ENCODE measurements around the gene MIB2.
"Not testable (repeated sequence)": the region's sequence is repeated elsewhere in the genome, so short reads cannot be mapped to it uniquely, and the experiment has no call there.

Gene MIB2

DNA sequence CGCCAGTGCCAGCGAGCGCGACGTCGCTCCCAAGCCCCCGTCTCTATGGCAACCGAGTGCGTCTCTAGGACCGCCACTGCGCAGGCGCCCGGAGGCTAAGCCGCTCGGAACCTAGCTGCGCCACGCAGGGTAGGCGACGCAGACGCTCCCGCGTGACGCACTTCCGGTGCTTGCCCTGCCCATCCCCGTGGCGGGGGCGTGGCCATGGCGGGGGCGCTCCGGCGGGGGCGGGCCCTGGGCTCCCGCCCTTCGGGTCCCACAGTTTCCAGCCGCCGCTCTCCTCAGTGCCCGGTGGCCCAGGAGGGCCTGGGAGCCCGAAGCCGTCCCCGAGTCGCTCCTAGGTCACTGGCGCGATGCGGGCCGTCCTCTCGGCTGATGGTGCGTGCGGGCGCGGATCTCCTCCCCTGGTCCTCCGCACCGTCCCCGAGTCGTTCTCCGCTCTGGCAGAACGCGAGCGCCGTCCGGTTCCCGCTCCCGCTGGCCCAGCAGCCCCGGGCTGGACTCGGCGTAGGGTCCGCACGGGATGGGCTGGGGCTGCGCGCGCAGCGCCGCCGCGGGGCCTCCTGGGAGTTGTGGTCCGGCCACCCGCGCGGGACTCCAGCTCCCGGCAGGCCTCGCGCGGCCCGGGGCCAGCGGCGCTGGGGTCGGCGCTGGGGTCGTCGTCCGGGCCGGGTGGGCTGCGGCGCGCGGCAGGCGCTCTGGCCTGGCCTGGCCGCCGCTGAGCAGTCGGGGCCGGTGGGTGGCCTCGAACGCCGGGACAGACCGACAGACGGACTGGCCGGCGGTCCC, at the start of gene MIB2:
TSS of gene MIB2 (plus strand) at position 245 of the 789 bp plus-strand sequence. CDS start 7,953 bp downstream, outside the sequence.
- peak; percentile 97 to 98 for DNase-seq

GRCh38 chr1:1567152-1567875, 48.0 kb upstream of the MIB2 start:
- no peak for DNase-seq

GRCh38 chr1:1567891-1568291, 47.4 kb upstream of the MIB2 start:
- no peak for DNase-seq

GRCh38 chr1:1569341-1569740, 46.0 kb upstream of the MIB2 start:
- no peak for DNase-seq

DNA sequence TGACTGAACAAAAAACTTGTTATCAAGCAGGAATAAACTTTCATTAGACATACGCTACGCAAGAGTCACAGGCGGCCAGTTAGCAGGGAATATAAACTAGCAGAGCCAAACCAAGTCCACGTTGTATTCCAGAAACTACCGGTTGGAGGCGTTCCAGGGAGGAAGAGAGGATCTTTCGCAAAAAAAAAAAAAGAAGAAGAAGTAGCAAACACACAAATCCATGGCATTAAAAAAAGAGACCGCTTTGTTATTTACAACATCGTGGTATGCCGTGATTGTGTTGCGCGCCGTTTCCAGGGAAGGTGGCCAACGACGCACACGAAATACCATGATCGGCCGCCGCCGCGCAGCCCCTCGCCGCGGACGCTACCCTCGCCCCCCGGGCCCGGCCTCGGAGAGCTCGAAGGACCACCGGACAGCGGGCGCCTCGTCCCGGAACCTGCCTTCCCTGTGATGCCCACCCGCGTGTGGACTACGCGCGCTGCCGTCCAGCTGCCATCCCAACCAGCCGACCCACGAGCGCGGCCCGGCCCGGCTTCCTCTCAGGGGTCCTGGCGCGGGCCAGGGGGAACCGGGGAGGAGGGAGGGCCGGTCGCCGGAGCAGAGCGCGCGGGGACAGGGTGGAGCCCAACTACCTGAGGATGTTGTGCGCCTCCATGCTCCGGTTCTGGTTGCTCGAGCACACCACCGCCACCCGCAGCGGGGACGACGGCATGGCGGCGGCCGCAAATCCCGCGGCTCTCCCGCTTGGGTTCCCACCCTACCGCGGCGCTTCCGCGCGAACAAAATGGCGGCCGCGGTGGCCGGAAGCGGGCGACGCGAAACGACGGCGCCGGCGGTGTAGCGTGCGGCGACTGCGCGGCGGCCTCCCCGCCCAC, 41.2 kb upstream of the MIB2 start:
- DNase-seq, result peak; percentile 64 to 88

DNA sequence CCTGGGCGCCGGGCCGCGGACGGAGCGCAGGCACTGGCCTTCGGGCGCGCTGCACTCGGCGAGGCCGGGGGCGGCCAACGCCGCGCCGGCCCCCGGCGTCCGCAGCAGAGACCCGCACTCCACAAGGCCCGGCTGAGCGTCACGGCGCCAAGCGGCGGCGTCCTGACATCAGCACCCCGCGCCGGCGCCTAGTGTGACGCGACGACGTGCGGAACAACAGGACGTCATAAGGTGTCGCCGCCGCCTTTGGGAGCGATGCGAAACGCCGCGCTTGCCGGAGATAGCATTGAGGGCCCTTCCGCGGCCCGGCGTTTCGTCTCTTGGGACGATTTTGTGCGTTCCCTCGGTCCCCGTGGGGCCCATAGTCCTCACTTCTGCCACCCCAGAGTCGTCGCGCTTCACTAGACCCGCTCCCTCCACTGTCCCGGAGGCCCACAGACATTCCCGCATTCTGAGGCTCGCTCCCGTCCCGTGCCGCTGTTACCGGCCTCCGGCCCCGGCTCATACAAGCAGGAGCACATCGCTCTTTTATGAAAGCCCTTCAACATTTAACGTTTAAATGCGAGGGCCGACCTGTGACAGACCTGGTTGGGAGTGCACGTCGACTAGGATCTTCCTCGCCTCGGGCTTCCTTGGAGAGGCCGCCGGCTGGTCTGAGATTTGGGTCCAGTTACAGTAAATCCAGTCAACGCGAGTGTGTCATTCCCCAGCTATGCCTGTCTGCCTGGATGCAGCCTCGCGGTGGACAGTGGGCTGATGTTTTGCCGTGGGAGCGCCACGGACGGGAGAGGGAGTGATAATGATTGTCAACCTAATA, 40.4 kb upstream of the MIB2 start, which contains the start of gene SSU72:
TSS of gene SSU72 (minus strand) at position 143 of the 817 bp plus-strand sequence. CDS start 306 bp downstream, outside the sequence.
- peak; percentile 77 to 92 for DNase-seq

DNA sequence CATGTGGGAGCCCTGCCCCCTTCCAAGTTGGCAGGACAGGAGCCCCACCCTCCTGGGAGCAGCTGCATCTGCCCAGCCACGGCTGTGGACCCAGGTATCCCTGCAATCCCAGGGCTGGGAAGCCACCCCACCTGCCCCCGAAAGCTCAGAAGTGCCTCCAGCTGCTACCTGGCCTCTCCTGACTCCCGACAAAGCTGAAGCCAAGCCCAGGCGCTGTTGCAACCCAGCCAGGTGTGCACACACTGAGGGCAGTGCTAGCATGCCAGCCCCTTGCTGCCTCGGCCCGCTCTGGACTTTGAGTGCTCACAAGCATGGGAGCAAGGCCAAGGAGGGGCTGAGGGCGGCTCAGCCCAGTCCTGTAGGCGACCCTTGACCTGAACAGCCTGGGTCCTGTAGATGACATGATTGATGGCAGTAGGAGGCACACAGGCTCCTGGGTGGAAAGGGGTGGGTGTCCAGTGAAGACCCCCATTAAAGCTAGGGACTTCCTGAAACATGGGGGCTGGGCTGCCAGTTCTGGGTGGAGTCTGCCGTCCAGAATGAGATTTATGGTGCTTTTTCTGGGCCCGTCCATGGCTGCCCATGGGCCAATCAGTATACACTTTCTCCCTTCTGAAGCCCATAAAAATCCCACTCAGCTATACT, 37.8 kb upstream of the MIB2 start:
- no peak for DNase-seq

GRCh38 chr1:1578371-1578940, 36.8 kb upstream of the MIB2 start:
- DNase-seq, result no peak

GRCh38 chr1:1582585-1583346, 32.5 kb upstream of the MIB2 start:
- no peak for DNase-seq

GRCh38 chr1:1583347-1584010, 31.8 kb upstream of the MIB2 start:
- no peak for DNase-seq

DNA sequence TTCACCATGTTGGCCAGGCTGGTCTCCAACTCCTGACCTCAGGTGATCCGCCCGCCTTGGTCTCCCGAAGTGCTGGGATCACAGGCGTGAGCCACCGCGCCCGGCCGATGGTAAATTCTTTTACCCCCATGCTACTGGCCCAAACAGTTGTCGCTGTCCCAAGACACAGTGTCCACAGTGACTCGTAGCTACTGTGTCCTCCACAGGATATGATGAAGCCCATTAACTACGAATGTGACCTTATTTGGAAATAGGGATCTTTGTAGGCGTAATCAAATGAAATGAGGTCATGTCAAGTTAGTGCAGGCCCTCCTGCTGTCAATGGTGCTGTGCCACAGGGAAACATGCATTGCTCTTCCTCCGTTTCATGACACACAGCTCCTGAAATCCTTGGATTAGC, 23.8 kb upstream of the MIB2 start:
- no peak for DNase-seq

GRCh38 chr1:1593834-1594601, 21.3 kb upstream of the MIB2 start:
- DNase-seq, result no peak

- DNase-seq, result peak; percentile 25 to 34
Observed at GRCh38 chr1:1594602-1595260, 20.6 kb upstream of the MIB2 start.

- not testable (repeated sequence) for DNase-seq
Observed at GRCh38 chr1:1595341-1595740, 20.0 kb upstream of the MIB2 start.

- DNase-seq, result no peak
Observed at GRCh38 chr1:1596493-1597274, 18.6 kb upstream of the MIB2 start.

GRCh38 chr1:1597275-1597930, 17.9 kb upstream of the MIB2 start:
- no peak for DNase-seq
